Activated naive CD8-positive, alpha-beta T cell treated with anti-CD3 and anti-CD28 coated beads, Interleukin-2, amount 50 U/mL, for 24 hours (primary cell): ENCODE data around the gene DIDO1.

Source experiments
- ATAC-seq: fragments of 150-1000 bp; cut with Tn5 transposase; one replicate; pipeline ENCODE4 v1.10.0; 2021
- DNase-seq: peaks from one replicate; pipeline ENCODE4 v3.0.0; 2021
- H3K27ac Mint-ChIP-seq: one replicate; pipeline ENCODE4 v1.8.0; 2021; ENCODE audit warnings: mild to moderate bottlenecking, mixed read lengths
- H3K27me3 Mint-ChIP-seq: one replicate; pipeline ENCODE4 v1.8.0; 2021; ENCODE audit warnings: mixed read lengths
- H3K36me3 Mint-ChIP-seq: one replicate; pipeline ENCODE4 v1.8.0; 2021; ENCODE audit warnings: low read depth, mixed read lengths
- H3K4me1 Mint-ChIP-seq: one replicate; pipeline ENCODE4 v1.8.0; 2021; ENCODE audit warnings: mixed read lengths
- H3K4me3 Mint-ChIP-seq: one replicate; pipeline ENCODE4 v1.8.0; 2021; ENCODE audit warnings: mild to moderate bottlenecking, moderate library complexity, mixed read lengths
- H3K9me3 Mint-ChIP-seq: one replicate; pipeline ENCODE4 v1.8.0; 2021; ENCODE audit warnings: mixed read lengths

The DIDO1 gene

DNA sequence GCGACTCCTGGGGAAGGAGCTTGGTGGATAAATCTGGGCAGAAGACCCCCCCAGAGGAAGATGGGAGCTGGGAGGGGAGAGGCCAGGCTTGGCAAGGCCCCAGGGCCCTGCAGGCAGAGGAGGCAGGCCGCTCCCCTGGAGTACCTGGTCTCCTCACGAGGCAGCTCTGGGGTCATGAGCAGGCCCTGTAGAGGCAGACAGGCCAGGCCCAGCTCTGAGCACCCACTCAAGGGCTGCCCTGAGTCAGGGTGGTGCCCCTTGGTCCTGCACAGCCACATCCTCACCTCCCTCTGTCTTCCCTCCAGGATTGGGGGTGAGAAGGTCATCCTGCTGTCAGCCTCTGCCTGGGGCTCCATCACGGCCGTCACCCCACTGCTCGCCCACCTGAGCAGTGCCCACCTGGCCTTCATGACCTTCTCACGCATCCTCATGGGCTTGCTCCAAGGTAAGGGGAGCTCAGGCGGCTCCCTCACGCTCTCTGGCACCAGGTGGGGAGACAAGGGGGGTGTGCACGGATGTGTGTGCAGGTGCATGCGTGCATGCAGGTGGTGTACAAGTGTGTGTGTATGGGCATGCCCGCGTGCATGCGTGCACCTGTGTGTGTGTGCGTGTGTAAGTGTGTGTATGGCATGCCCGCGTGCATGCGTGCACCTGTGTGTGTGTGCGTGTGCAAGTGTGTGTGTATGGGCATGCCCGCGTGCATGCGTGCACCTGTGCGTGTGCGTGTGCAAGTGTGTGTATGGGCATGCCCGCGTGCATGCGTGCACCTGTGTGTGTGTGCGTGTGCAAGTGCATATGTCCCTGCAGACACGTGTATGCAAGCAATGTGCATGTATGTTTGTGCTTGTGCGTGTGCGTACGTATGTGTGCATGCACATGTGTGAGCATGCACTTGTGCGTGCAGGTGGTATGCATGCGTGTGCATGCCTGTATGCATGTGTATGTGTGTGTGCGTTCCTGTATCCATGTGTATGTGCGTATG is 31.1 kb upstream of the DIDO1 start:
- peaks cover 24% of the 10 kb centered on the region for H3K4me1 Mint-ChIP-seq
- no peaks in the 10 kb centered on the region for H3K27me3 Mint-ChIP-seq
- peaks cover 6% of the 10 kb centered on the region for H3K36me3 Mint-ChIP-seq
- no peak overlapping the region for H3K27ac Mint-ChIP-seq
- no peaks in the 10 kb centered on the region for H3K9me3 Mint-ChIP-seq
- no peak for DNase-seq
- ATAC-seq: no peak
- no peak overlapping the region for H3K4me3 Mint-ChIP-seq

DNA sequence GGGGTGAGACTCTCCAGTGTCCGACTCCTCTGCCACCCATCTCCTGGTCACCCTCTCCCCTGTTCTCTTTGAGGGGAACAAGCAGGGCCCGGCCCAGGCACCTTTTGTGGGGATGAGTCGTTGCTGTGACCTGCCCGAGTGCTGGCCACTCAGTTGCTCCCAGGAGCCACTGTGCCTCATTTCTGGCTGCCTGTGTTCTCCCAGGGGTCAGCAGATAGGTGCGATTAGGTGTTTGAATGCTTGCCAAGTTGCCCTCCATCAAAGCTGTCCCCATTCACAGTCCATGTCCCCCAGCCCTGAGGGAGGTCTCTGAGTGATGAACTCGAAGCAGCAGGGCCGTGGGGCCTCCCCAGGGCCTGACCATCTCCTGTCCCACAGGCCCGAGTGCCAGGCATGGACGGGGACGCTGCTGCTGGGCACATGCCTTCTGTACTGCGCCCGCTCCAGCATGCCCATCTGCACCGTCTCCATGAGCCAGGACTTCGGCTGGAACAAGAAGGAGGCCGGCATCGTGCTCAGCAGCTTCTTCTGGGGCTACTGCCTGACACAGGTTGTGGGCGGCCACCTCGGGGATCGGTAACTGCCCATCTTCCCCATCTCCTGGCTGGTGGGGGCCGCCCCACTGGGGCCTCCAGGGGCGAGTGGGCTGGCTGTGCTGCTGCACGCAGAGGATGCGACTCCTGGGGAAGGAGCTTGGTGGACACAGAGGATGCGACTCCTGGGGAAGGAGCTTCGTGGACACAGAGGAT is 30.3 kb upstream of the DIDO1 start:
- Mint-ChIP-seq H3K4me3 (no peak overlapping the region), H3K27ac (no peak overlapping the region), H3K4me1 (peaks cover 28% of the 10 kb centered on the region), H3K9me3 (no peaks in the 10 kb centered on the region), H3K27me3 (no peaks in the 10 kb centered on the region), H3K36me3 (peaks cover 6% of the 10 kb centered on the region)
- no peak for DNase-seq
- ATAC-seq: no peak

DNA sequence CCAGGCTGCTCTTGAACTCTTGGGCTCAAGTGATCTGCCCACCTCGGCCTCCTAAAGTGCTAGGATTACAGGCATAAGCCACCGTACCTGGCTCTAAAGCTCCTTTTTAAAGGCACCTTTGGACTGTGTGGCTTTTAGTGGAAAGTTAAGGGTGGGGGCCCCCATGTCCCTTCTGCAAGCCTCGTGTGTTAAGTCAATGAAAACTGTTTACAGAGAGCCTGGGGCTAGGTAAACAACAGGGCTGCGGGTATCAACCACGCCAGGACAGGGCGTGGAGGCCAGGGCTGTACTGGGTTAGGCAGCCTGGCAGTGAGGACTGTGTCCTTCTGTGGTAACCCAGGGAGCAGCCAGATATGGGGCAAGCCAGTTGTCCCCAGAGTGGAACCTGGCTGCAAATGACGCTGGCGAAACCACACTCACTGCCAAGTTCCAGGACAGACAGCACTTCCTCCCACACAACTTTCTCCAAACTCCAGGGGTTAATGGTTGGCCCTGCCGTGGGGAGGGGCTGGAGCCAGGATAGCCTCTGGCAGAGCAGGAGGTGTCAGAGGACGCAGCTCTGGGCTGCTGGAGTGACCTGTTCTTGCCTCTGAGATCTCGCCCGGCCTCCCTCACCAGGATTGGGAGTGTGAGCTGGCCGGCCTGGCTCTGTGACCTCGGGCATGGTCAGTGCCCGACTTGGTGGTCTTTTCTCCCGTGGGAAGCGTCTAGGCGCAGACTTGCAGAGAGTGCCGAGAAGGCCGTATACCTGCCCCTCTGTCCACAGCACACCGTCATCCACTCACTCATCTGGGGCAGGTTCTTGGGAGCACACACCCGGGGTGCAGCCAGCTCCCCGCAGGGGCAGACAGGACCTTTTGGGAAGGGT is 29.4 kb upstream of the DIDO1 start:
- no peak for DNase-seq
- ATAC-seq: no peak
- Mint-ChIP-seq H3K9me3 (no peaks in the 10 kb centered on the region), H3K36me3 (peaks cover 8% of the 10 kb centered on the region), H3K4me3 (no peak overlapping the region), H3K27ac (no peak overlapping the region), H3K27me3 (no peaks in the 10 kb centered on the region), H3K4me1 (peaks cover 28% of the 10 kb centered on the region)

DNA sequence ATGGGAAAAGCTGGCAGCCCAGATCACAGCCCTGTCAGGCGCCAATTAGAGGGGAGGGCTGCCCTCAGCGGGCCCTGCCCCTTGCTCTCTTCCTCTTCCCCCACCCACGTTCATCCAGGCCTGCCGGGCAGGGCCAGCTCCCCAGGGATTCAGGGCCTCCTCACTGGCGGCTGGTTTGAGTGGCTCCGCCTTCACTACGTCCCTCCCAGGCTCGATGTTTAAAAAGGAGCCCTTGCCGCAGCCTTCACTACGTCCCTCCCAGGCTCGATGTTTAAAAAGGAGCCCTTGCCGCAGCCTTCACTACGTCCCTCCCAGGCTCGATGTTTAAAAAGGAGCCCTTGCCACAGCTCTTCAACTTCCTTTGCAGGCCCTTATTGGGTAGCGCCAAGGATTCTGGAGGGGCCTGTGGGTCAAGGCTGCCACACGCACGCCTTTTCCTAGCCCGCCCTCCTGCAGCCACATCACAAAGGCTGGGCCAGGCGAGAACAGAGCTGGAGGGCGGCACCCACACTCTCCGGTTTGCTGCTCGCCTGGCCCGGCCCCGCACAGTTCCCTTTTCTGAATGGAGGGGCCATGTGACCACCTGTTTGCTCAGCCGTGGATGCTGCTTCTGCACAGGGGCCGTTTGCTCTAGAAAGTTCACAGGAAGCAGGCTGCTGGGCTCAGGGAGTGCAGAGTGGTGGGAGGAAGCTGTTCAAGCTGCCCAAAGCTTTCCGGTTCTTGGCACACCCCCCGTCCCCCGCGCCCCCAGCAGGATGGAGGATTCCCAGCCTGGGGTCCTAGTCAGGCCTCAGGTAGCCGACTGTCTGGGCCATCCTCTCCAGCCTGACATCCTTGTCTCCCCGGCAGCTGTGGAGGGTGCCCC is 27.8 kb upstream of the DIDO1 start:
- Mint-ChIP-seq H3K4me3 (peak overlapping the region; percentile 81), H3K4me1 (peaks cover 22% of the 10 kb centered on the region), H3K36me3 (peaks cover 20% of the 10 kb centered on the region), H3K9me3 (no peaks in the 10 kb centered on the region), H3K27me3 (no peaks in the 10 kb centered on the region), H3K27ac (peak overlapping the region; percentile 84)
- ATAC-seq: peak; percentile 84
- DNase-seq: peak; percentile 78

DNA sequence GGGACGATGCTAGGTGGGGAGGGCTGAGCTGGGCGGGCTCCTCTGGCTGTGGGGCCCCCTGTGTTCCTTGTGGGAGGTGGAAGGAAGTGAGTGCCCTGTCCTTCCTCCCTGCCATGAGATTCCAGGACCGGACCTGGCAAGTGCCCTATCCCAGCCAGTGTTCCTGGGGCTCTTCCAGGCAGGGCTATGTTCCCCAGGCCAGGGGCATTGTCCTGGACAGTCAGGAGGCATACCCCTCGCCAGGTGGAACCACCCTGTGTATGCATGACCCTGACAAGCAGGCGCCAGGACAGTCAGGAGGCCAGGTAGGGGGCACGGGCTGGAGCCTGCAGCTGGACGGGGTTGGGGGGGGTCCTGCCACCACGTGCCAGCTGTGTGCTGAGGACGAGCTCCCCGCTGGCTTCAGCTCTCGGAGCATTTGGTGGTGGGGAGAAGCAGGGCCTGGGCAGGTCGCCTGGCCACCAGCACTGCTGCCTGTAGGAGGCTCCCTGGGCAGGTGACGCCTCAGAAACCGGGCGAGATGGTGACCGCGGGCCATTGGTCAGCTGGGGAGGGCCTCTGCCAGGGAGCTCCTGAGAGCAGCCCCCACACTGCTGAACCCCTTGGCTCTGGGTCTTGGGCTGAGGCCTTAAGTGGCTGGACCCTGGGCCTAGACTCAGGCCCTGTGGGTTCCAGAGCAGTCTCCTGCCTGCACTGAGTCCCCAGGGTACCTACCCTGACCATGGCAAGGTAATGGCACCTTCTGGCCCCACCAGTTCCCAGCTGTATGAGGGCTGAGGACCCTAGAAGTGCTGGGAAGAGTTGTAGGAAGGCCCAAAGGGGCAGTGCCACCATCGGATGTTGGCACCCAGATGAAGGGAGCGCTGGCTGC is 26.9 kb upstream of the DIDO1 start:
- Mint-ChIP-seq H3K4me3 (peak overlapping the region; percentile 81), H3K27ac (peak overlapping the region; percentile 84), H3K9me3 (no peaks in the 10 kb centered on the region), H3K27me3 (no peaks in the 10 kb centered on the region), H3K36me3 (peaks cover 29% of the 10 kb centered on the region), H3K4me1 (peaks cover 19% of the 10 kb centered on the region)
- DNase-seq: peak; percentile 28
- peak; percentile 11 for ATAC-seq

DNA sequence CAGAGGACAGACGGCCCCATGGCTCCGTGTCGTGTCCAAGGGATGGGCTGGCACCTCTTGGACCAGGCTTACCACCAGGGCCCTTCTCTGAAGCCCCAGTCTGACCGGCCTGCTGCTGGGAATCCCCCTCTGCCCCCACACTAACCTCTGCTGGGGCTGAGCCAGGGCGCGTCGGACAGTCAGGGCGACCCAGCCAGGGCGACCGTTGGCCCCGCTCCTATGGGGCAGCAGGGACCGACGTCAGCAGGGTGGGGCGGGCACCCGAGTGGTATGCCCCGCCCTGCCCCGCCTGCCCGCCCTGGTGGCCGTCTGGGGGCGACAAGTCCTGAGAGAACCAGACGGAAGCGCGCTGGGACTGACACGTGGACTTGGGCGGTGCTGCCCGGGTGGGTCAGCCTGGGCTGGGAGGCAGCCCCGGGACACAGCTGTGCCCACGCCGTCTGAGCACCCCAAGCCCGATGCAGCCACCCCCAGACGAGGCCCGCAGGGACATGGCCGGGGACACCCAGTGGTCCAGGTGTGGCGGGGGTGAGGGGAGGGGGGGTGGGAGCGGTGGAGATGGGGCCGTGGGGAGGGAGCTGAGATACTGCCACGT is 26.2 kb upstream of the DIDO1 start, which contains the start of gene SLC17A9:
Gene SLC17A9 (plus strand): TSS at position 337 of the 595 bp plus-strand sequence. CDS start 122 bp downstream, at position 459.
- DNase-seq (peak; percentile 84), ATAC-seq (peak; percentile 73)
- H3K36me3 Mint-ChIP-seq: peaks cover 31% of the 10 kb centered on the region
- peaks cover 17% of the 10 kb centered on the region for H3K4me1 Mint-ChIP-seq
- no peaks in the 10 kb centered on the region for H3K9me3 Mint-ChIP-seq
- no peaks in the 10 kb centered on the region for H3K27me3 Mint-ChIP-seq
- peak within 1 kb of the TSS; percentile 84 for H3K27ac Mint-ChIP-seq
- H3K4me3 Mint-ChIP-seq: peak within 1 kb of the TSS; percentile 81

DNA sequence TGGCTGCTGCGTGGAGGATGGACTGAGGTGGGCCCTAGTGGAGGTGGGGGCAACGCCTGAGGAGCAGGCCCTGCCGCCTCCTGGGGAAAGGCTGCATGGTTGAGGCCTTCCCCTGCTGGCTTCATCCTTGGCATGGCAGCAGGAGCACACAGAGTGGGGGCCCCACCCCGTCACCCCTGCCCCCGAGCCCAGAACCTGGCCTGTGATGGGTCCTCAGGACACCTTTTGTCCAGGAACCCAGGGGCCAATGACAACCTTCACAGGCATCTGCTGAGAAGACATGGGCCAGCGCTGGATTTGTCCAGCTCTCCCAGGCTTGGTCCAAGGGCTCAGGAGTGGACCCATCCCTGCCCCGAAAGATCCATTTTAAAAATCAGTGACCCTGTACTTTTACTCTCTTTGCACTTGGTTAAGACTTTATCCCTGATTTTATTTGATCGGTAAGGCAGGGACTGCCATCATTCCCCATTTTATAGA is 25.6 kb upstream of the DIDO1 start:
- no peak for DNase-seq
- H3K9me3 Mint-ChIP-seq: no peaks in the 10 kb centered on the region
- H3K27me3 Mint-ChIP-seq: no peaks in the 10 kb centered on the region
- peak overlapping the region; percentile 71 for H3K27ac Mint-ChIP-seq
- H3K4me1 Mint-ChIP-seq: peaks cover 17% of the 10 kb centered on the region
- peak overlapping the region; percentile 81 for H3K4me3 Mint-ChIP-seq
- ATAC-seq: no peak
- H3K36me3 Mint-ChIP-seq: peaks cover 35% of the 10 kb centered on the region

DNA sequence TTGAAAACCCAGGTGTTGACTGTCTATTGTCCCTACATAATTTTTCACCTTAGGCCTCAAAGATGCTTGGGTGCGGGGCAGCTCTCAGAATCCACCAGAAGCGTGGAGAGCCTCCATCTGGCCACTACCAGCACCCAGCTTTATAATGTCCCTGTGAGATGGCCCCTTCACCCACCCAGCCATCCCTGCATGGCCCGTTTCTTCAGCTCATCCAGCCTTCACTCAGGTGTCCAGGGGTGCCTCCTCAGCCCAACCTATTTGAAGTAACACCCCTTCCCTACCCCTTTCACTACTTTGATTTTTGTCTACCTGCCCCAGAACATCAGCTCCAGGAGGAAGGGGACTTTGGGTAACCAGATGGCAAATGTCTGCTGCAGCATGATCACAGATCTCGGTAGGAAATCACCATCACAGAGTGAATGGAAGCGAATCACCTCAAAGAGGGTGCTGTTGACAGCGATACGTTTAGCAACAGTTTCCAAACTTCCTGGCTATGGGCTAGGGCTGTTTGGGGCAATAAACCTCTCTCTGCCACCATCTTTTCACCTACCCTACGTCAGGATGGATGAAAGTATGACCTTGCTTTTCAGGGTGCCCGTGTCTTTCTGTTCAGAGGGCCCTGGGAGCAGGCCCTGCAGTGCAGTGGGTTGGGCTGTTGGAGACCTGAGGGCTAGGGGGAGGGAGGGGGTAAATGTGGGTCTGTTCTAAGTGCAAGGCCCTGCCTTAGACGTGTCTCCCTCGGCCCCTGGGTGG is 25.0 kb upstream of the DIDO1 start:
- Mint-ChIP-seq H3K4me3 (no peak overlapping the region), H3K9me3 (no peaks in the 10 kb centered on the region), H3K27ac (peak overlapping the region; percentile 14), H3K4me1 (peaks cover 17% of the 10 kb centered on the region), H3K36me3 (peaks cover 35% of the 10 kb centered on the region), H3K27me3 (no peaks in the 10 kb centered on the region)
- DNase-seq (no peak), ATAC-seq (no peak)

DNA sequence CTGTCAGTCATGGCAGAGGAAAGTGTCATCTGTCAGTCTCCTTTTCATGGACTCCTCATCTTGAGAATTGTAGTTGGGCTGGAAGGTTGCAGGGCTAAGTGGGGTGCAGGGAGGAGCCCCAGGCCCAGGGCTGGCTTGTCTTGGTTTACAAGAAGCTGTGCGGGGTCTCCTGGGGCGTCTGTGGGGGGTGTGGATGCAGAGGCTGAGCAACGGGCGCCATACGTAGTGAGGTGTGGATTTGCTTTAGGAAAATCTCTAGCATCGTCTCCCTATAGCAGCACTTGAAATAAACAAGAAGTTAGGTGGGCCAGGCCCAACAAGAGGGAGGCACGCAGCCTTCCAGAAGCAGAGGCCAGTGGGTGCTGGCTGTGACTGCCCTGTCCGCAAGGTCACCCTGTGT is 24.4 kb upstream of the DIDO1 start:
- ATAC-seq: no peak
- Mint-ChIP-seq H3K9me3 (no peaks in the 10 kb centered on the region), H3K4me3 (no peak overlapping the region), H3K27ac (no peak overlapping the region), H3K36me3 (peaks cover 35% of the 10 kb centered on the region), H3K27me3 (no peaks in the 10 kb centered on the region), H3K4me1 (peaks cover 17% of the 10 kb centered on the region)
- DNase-seq: no peak

DNA sequence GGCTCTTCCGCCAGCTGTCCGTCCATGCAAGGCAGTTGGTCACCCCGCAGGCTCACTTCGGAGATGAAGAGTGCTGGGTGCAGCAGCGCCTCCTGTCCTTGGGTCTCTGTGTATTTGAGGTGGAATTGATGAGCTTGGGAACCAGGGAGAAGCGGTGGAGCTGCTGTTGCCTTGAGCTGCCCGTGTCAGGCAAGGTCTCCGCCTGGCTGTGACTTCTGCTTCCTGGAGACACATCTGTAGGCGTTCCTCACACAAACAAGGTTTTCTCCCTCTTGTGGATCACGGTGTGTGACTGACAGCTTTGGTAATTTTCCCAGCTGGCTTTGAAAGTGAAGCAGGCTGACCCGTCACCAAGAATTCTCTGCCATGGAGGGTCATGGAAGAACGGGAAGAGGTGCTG is 23.7 kb upstream of the DIDO1 start:
- peaks cover 35% of the 10 kb centered on the region for H3K36me3 Mint-ChIP-seq

DNA sequence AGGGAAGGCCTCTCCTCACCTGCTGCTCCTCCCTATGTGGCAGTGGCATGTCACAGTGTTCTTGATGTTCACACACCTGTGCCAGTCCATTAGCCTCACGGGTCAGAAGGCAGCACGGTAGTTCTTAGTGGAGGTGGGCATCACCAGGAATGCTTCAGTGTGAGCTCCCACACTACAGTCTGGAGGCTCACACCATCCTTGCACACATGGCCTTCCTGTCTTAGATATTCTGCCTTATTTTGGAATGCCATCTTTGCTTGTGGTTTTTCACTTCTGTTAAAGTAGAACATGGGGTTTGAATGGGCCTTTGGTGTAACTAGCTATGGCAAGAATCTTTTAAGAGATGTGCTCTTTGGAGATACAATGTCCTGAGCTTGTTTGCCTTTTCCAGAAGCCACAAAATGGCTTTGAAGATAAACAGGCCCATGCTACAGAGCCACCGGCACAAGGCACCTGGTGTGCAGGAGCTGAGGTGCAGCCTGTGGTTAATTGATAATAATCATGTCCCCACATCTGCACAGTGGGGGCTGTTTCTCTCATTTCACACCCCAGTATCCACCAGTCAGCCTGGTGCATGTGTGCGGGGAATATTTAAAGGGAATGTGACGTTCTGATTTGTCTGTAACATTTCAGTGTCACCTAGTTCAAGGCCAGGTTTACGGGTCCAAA is 23.0 kb upstream of the DIDO1 start:
- Mint-ChIP-seq H3K4me3 (no peak overlapping the region), H3K27ac (no peak overlapping the region), H3K36me3 (peaks cover 40% of the 10 kb centered on the region), H3K4me1 (peaks cover 10% of the 10 kb centered on the region), H3K27me3 (no peaks in the 10 kb centered on the region), H3K9me3 (no peaks in the 10 kb centered on the region)
- DNase-seq: no peak
- ATAC-seq: no peak

More for the DNA sequence above, 23.7 kb upstream of the DIDO1 start:
- ATAC-seq: no peak
- Mint-ChIP-seq H3K4me3 (no peak overlapping the region), H3K9me3 (no peaks in the 10 kb centered on the region), H3K27ac (peak overlapping the region; percentile 25), H3K4me1 (peaks cover 17% of the 10 kb centered on the region), H3K27me3 (no peaks in the 10 kb centered on the region)
- no peak for DNase-seq
